Effector memory CD8-positive, alpha-beta T cell (primary cell): ENCODE measurements around the gene NOG.

Experiments used
- ATAC-seq: fragments of 150-1000 bp; cut with Tn5 transposase; replicated peaks from 2 replicates; pipeline ENCODE4 v1.10.0; 2021; ENCODE audit warnings: mild to moderate bottlenecking, moderate library complexity
- DNase-seq, 3 experiments: peaks; one replicate each; pipeline ENCODE4 v3.0.0; 2021
- H3K27ac Mint-ChIP-seq, 2 donors: one replicate each; pipeline ENCODE4 v1.8.0; 2022; ENCODE audit warnings: mild to moderate bottlenecking in 2 of 2, mixed read lengths in 2 of 2, moderate library complexity in 2 of 2
- H3K27me3 Mint-ChIP-seq, 2 donors: one replicate each; pipeline ENCODE4 v1.8.0; 2022; ENCODE audit warnings: mixed read lengths in 2 of 2
- H3K36me3 Mint-ChIP-seq: one replicate; pipeline ENCODE4 v1.8.0; 2022; ENCODE audit warnings: mild to moderate bottlenecking, moderate library complexity, mixed read lengths; ENCODE audit not compliant: insufficient read depth
- H3K4me1 Mint-ChIP-seq, 2 donors: one replicate each; pipeline ENCODE4 v1.8.0; 2022; ENCODE audit warnings: low read depth in 2 of 2, mixed read lengths in 2 of 2
- H3K4me3 Mint-ChIP-seq, 2 donors: one replicate each; pipeline ENCODE4 v1.8.0; 2022; ENCODE audit warnings: mild to moderate bottlenecking in 2 of 2, mixed read lengths in 2 of 2, moderate library complexity in 2 of 2
- H3K9me3 Mint-ChIP-seq, 2 donors: one replicate each; pipeline ENCODE4 v1.8.0; 2022; ENCODE audit warnings: mixed read lengths in 2 of 2
- total RNA-seq, 9 experiments: gene quantifications; one replicate each; lab custom pipeline; 2026; lab: John Stamatoyannopoulos, UW

Gene NOG
- 0 to 0.74 (median 0.06) reads per million in 9 experiments for total RNA-seq

- peak within 1 kb of the TSS; percentile 71 to 75 for H3K4me3 Mint-ChIP-seq
- no peaks in the 10 kb centered on the region for H3K9me3 Mint-ChIP-seq
- peaks cover 10 to 26% of the 10 kb centered on the region in 2 donors for H3K4me1 Mint-ChIP-seq
- peak; percentile 24 for ATAC-seq
- H3K27me3 Mint-ChIP-seq, result peaks cover 68 to 82% of the 10 kb centered on the region in 2 donors
- H3K36me3 Mint-ChIP-seq, result no peaks in the 10 kb centered on the region
- no peak within 1 kb of the TSS for H3K27ac Mint-ChIP-seq
- DNase-seq, result peak in 2 of 3 experiments; percentile 3 to 4
Measured at GRCh38 chr17:56593646-56594319, at the start of gene NOG. Gene NOG, plus strand, starts transcription at chr17:56593699. Its CDS starts 525 bp downstream, at chr17:56594224.

- peaks cover 49 to 86% of the 10 kb centered on the region in 2 donors for H3K27me3 Mint-ChIP-seq
- DNase-seq (no peak), ATAC-seq (no peak)
- no peaks in the 10 kb centered on the region for H3K4me1 Mint-ChIP-seq
- no peak overlapping the region for H3K27ac Mint-ChIP-seq
- no peak overlapping the region for H3K4me3 Mint-ChIP-seq
- no peaks in the 10 kb centered on the region for H3K36me3 Mint-ChIP-seq
- H3K9me3 Mint-ChIP-seq, result peaks cover 0 to 11% of the 10 kb centered on the region in 2 donors
Measured at GRCh38 chr17:56545106-56545505, 48.4 kb upstream of the NOG start.

GRCh38 chr17:56545930-56546329 lies 47.6 kb upstream of the NOG start:
- ATAC-seq (no peak), DNase-seq (no peak)
- Mint-ChIP-seq H3K4me3 (no peak overlapping the region), H3K9me3 (peaks cover 0 to 12% of the 10 kb centered on the region in 2 donors), H3K27me3 (peaks cover 52 to 86% of the 10 kb centered on the region in 2 donors), H3K36me3 (no peaks in the 10 kb centered on the region), H3K27ac (no peak overlapping the region), H3K4me1 (no peaks in the 10 kb centered on the region)

- ATAC-seq (no peak), DNase-seq (no peak)
- no peak overlapping the region for H3K4me3 Mint-ChIP-seq
- H3K9me3 Mint-ChIP-seq, result peaks cover 0 to 21% of the 10 kb centered on the region in 2 donors
- H3K27me3 Mint-ChIP-seq, result peaks cover 46 to 84% of the 10 kb centered on the region in 2 donors
- H3K36me3 Mint-ChIP-seq, result no peaks in the 10 kb centered on the region
- H3K27ac Mint-ChIP-seq, result no peak overlapping the region
- H3K4me1 Mint-ChIP-seq, result no peaks in the 10 kb centered on the region
Measured at GRCh38 chr17:56548661-56549060, 44.8 kb upstream of the NOG start.

GRCh38 chr17:56549501-56549900 lies 44.0 kb upstream of the NOG start:
- no peak overlapping the region for H3K27ac Mint-ChIP-seq
- ATAC-seq, result no peak
- peaks cover 46 to 84% of the 10 kb centered on the region in 2 donors for H3K27me3 Mint-ChIP-seq

GRCh38 chr17:56557682-56558081 lies 35.8 kb upstream of the NOG start:
- no peaks in the 10 kb centered on the region for H3K4me1 Mint-ChIP-seq
- no peak overlapping the region for H3K4me3 Mint-ChIP-seq
- H3K36me3 Mint-ChIP-seq, result no peaks in the 10 kb centered on the region
- DNase-seq (no peak), ATAC-seq (no peak)
- H3K9me3 Mint-ChIP-seq, result no peaks in the 10 kb centered on the region
- no peak overlapping the region for H3K27ac Mint-ChIP-seq
- H3K27me3 Mint-ChIP-seq, result peaks cover 24 to 73% of the 10 kb centered on the region in 2 donors

More at GRCh38 chr17:56549501-56549900, 44.0 kb upstream of the NOG start:
- H3K4me1 Mint-ChIP-seq, result no peaks in the 10 kb centered on the region
- H3K4me3 Mint-ChIP-seq, result no peak overlapping the region
- no peak for DNase-seq
- H3K9me3 Mint-ChIP-seq, result peaks cover 0 to 21% of the 10 kb centered on the region in 2 donors
- no peaks in the 10 kb centered on the region for H3K36me3 Mint-ChIP-seq

GRCh38 chr17:56558088-56558487 lies 35.4 kb upstream of the NOG start:
- Mint-ChIP-seq H3K27me3 (peaks cover 24 to 71% of the 10 kb centered on the region in 2 donors), H3K9me3 (no peaks in the 10 kb centered on the region), H3K27ac (no peak overlapping the region), H3K4me3 (no peak overlapping the region), H3K4me1 (no peaks in the 10 kb centered on the region), H3K36me3 (no peaks in the 10 kb centered on the region)
- DNase-seq (no peak), ATAC-seq (no peak)

- no peaks in the 10 kb centered on the region for H3K9me3 Mint-ChIP-seq
- ATAC-seq (no peak), DNase-seq (no peak)
- H3K27ac Mint-ChIP-seq, result no peak overlapping the region
- H3K4me3 Mint-ChIP-seq, result no peak overlapping the region
- H3K27me3 Mint-ChIP-seq, result peaks cover 19 to 32% of the 10 kb centered on the region in 2 donors
- H3K4me1 Mint-ChIP-seq, result no peaks in the 10 kb centered on the region
- H3K36me3 Mint-ChIP-seq, result no peaks in the 10 kb centered on the region
Measured at GRCh38 chr17:56570199-56570598, 23.3 kb upstream of the NOG start.

- no peak overlapping the region for H3K27ac Mint-ChIP-seq
- H3K4me1 Mint-ChIP-seq, result no peaks in the 10 kb centered on the region
- no peak overlapping the region for H3K4me3 Mint-ChIP-seq
- DNase-seq, result no peak
- ATAC-seq, result no peak
- H3K36me3 Mint-ChIP-seq, result no peaks in the 10 kb centered on the region
- peaks cover 19 to 38% of the 10 kb centered on the region in 2 donors for H3K27me3 Mint-ChIP-seq
- H3K9me3 Mint-ChIP-seq, result no peaks in the 10 kb centered on the region
Measured at GRCh38 chr17:56571456-56571855, 22.0 kb upstream of the NOG start.

- H3K4me1 Mint-ChIP-seq, result no peaks in the 10 kb centered on the region
- H3K9me3 Mint-ChIP-seq, result no peaks in the 10 kb centered on the region
Measured at GRCh38 chr17:56577190-56577842, 16.2 kb upstream of the NOG start.

GRCh38 chr17:56577843-56578204 lies 15.7 kb upstream of the NOG start:
- Mint-ChIP-seq H3K9me3 (no peaks in the 10 kb centered on the region), H3K4me3 (no peak overlapping the region), H3K27me3 (peaks cover 8 to 60% of the 10 kb centered on the region in 2 donors), H3K4me1 (no peaks in the 10 kb centered on the region), H3K36me3 (no peaks in the 10 kb centered on the region), H3K27ac (no peak overlapping the region)
- ATAC-seq, result no peak
- no peak for DNase-seq

More at GRCh38 chr17:56577190-56577842, 16.2 kb upstream of the NOG start:
- Mint-ChIP-seq H3K27ac (no peak overlapping the region), H3K27me3 (peaks cover 8 to 55% of the 10 kb centered on the region in 2 donors), H3K4me3 (no peak overlapping the region), H3K36me3 (no peaks in the 10 kb centered on the region)
- DNase-seq (no peak), ATAC-seq (no peak)

- ATAC-seq (no peak), DNase-seq (no peak)
- Mint-ChIP-seq H3K4me3 (no peak overlapping the region), H3K27me3 (peaks cover 16 to 72% of the 10 kb centered on the region in 2 donors), H3K9me3 (no peaks in the 10 kb centered on the region), H3K4me1 (no peaks in the 10 kb centered on the region), H3K27ac (no peak overlapping the region), H3K36me3 (no peaks in the 10 kb centered on the region)
Measured at GRCh38 chr17:56581635-56582627, 11.6 kb upstream of the NOG start.

- ATAC-seq (no peak), DNase-seq (no peak)
- Mint-ChIP-seq H3K36me3 (no peaks in the 10 kb centered on the region), H3K4me3 (no peak overlapping the region), H3K27me3 (peaks cover 31 to 80% of the 10 kb centered on the region in 2 donors), H3K9me3 (no peaks in the 10 kb centered on the region), H3K27ac (no peak overlapping the region), H3K4me1 (no peaks in the 10 kb centered on the region)
Measured at GRCh38 chr17:56583772-56584171, 9.7 kb upstream of the NOG start.
